ENCODE measurements around the gene C1QTNF9B.

- no peak for TF ChIP-seq CTCF (IDR thresholded peaks at IDR 0.05)
- no peak for TF ChIP-seq POLR2A (IDR thresholded peaks at IDR 0.05)
These were observed 26.8 kb downstream of the C1QTNF9B start for GRCh38 chr13:23870356-23871140.

All from adrenal gland (tissue), 5 donors.